Activated T-cell treated with anti-CD3 and anti-CD28 coated beads for 24 hours (primary cell): ENCODE data around the gene CCL24.
A peak's percentile ranks its signal among the peaks of the same experiment; 100 is the strongest.
"Not testable (repeated sequence)": the region's sequence is repeated elsewhere in the genome, so short reads cannot be mapped to it uniquely, and the experiment has no call there.

Experiments used
- DNase-seq: peaks from one replicate; pipeline ENCODE4 v3.0.0-alpha.2; 2020; ENCODE audit warnings: low read depth

Gene CCL24, protein sequence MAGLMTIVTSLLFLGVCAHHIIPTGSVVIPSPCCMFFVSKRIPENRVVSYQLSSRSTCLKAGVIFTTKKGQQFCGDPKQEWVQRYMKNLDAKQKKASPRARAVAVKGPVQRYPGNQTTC

DNA sequence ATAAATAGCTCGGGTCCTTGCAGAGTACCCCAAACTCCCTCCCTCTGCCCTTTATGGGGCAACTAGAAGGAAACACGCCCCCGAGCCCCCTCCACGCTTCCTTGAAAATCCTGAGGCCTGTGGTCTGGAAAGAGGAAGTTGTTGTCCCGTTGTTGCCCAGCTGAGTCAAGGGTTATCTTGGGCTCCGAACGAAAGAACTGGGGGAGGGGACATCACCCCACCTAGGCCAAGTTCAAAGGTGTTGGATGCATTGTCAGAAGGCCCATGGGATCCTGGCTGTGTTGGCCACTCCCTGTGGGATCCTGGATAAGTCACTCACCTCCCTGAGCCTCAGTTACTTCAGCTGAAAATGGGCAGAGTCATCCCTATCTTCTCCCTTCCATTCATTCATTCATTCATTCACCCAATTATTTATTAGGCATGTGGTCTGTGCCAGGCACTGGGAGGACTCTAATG lies at the start of gene CCL24:
Gene CCL24, minus strand, starts transcription at position 26 of the 456 bp plus-strand sequence. CDS start 91 bp downstream, outside the sequence.
- DNase-seq: no peak

GRCh38 chr7:75861636-75862035 lies 48.0 kb upstream of the CCL24 start:
- DNase-seq: no peak

GRCh38 chr7:75858410-75858809 lies 44.8 kb upstream of the CCL24 start:
- DNase-seq: no peak

DNA sequence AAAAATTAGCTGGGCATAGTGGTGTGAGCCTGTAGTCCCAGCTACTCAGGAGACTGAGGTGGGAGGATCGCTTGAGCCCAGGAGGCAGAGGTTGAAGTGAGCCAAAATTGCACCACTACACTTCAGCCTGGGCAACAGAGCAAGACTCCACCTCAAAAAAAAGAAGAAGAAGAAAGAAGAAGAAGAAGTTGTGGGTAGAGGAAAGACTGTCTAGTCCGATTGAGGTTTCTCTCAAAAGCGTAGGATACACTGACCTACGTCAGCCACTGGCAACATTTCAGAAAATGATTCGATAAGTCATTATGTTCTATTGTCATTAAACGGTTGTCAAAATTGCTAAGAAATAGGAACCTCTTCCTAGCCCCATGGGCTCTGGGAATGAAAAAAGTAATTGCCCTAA lies 42.9 kb upstream of the CCL24 start:
- DNase-seq: no peak

- not testable (repeated sequence) for DNase-seq
Observed at GRCh38 chr7:75854813-75855345, 41.3 kb upstream of the CCL24 start.

- DNase-seq: no peak
Observed at GRCh38 chr7:75854233-75854632, 40.6 kb upstream of the CCL24 start.

DNA sequence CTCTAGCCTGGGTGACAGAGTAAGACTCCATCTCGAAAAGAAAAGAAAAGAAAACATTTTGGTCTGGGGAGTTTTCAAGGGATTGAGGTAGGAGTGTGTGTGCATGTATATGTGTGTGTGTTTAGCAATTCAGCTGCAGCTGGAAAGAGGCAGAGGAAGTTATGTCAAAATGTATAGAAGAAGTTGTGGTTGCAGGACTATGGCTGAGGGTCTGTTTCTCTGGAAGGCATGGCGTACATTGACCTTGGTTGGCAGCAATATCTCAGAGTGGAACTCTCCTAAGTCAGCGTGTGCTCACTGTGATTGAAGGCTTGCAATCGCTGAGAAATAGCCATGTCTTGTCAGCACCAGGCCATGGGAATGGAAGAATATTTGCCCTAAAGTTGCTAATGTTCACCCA lies 36.6 kb upstream of the CCL24 start:
- no peak for DNase-seq

- no peak for DNase-seq
Observed at GRCh38 chr7:75849573-75849972, 36.0 kb upstream of the CCL24 start.

- DNase-seq: no peak
Observed at GRCh38 chr7:75847707-75848106, 34.1 kb upstream of the CCL24 start.

DNA sequence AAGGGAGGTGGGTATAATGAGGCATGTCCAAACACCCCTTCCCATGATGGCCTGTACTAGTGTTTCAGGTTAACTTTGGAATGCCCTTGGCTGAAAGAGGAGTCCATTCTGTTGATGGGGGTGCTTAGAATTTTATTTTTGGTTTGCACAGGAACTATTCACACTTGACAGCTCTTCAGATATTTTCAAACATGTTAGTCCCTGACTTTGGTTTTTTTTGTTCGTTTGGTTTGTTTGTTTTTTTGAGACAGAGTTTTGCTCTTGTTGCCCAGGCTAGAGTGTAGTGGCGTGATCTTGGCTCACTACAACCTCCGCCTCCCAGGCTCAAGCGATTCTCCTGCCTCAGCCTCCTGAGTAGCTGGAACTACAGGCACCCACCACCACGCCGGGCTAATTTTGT lies 31.5 kb upstream of the CCL24 start:
- not testable (repeated sequence) for DNase-seq

GRCh38 chr7:75844158-75844557 lies 30.6 kb upstream of the CCL24 start:
- DNase-seq: no peak

GRCh38 chr7:75843613-75844116 lies 30.1 kb upstream of the CCL24 start:
- no peak for DNase-seq

DNA sequence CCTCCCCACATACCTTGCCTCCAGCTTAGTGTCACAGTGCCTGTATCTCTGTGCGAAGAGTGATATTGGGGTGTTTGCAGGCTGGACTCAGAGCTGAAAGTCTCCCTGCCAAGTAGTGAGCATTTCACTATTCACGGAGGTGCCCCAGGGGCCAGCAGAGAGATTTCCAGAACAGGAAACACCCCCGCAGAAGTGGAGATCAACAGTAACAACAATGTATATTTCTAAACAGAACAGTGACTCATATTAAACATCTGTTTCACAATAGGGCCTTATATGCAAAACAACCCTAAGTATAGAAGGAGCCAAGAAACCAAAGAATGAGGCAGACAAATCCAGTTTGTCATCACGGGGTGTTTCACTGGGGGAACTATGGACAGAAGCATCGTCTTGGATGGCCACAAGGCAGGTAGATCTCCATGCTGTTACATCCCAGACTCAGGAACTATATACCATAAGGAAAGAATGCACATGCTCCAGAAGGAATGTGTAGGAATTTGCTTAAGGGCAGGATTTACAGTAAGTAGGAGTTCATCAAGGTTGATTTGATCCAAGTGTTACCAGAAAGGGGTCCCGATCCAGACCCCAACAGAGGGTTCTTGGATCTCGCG lies 29.3 kb upstream of the CCL24 start:
- DNase-seq: peak; percentile 15

GRCh38 chr7:75840029-75840428 lies 26.4 kb upstream of the CCL24 start:
- no peak for DNase-seq

DNA sequence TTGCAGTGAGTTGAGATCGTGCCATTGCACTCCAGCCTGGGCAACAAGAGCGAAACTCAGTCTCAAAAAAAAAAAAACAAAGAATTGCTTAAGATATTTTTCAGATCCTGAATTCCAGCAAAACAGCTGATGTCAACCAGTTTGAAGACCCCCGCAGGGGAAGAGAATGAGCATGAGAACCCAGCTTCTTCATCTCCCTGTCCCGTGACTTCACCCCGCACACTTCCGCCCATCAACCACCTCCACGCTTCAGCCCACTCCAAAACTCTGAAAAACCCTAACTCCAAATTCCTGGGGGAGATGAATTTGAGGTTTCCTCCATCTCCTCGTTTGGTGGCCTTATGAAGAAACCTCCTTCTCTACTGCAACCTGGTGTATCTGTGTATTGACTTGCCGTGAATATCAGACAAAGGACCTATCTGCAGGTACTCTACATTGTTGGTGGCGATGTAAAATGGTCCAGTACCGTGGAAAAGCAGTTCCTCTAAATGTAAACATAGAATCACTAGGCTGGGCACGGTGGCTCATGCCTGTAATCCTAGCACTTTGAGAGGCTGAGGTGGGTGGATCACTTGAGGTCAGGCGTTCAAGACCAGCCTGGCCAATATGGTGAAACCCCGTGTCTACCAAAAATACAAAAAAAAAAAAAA lies 24.8 kb upstream of the CCL24 start:
- not testable (repeated sequence) for DNase-seq

- DNase-seq: no peak
Observed at GRCh38 chr7:75836798-75837197, 23.2 kb upstream of the CCL24 start.

- DNase-seq: no peak
Observed at GRCh38 chr7:75835688-75836285, 22.2 kb upstream of the CCL24 start.

- DNase-seq: not testable (repeated sequence)
Observed at GRCh38 chr7:75833662-75834061, 20.1 kb upstream of the CCL24 start.

- no peak for DNase-seq
Observed at GRCh38 chr7:75830978-75831377, 17.4 kb upstream of the CCL24 start.

DNA sequence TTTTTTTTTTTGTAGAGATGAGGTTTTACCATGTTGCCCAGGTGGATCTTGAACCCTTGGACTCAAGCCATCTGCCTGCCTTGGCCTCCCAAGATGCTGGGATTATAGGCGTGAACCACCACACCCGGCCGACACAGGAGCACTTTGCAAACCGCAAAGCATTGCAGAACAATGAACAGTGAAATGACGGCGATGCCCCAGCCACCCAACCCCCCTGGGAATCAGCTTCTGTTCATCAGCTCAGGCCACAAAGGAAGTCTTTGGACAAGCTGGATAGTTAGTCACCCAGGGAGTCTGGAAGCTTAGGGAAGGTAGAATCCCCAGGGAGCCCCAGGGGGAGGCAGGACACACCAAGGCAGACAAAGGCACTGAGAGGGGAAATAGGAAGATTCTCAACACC lies 16.1 kb upstream of the CCL24 start:
- not testable (repeated sequence) for DNase-seq

DNA sequence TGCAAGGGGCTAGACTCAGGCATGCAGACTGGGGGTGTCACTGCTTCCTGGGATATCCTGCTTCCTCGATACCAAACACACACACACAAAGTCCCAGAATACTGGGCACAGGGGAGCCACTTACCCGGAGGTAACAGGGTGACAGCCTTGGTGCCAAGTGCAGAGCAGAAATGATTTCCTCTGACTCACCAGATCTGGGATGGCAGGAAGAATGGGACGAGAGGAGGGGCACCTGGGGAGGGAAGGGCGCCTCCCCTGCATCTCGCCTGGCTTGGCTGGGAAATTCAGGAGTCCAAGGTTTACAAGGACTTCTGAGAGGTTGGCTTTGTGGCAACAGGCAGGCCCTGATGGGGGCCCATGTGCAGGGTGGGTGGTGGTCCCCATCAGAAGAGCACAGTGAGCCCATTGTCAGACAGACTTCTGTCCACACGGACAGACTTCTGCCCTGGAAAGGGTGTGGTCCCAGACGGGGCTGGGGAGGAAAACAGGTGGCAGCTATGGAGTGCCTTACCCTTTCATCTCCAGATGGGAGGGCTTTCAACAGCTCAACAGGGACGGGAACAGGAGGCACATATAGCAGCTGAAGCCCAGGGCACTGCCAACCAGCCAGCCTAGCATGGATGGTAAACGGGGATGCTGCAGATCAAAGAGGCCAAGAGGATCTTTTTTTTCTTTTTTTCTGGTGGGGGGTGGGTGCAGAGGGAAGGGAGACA lies 9.7 kb upstream of the CCL24 start:
- DNase-seq: no peak

GRCh38 chr7:75820688-75821087 lies 7.1 kb upstream of the CCL24 start:
- no peak for DNase-seq
